ENCODE results near the gene LHX3. TPM values are rescaled to one million over a fixed set of nuclear protein-coding genes. Genes with fewer than 3 reads are reported as not detected.

The LHX3 gene
- total RNA-seq, 1 experiment from 2014 or later = not detected

- H3K4me3 Mint-ChIP-seq = no peak overlapping the region
- no peak overlapping the region for H3K18ac ChIP-seq (ENCODE audit: insufficient read length, low read depth, low read length)
- no peaks in the 10 kb centered on the region for H3K4me1 ChIP-seq (ENCODE audit: insufficient read depth, low read length)
- peaks cover 4% of the 10 kb centered on the region; the same call in 1 of the 2 replicates for H3K79me2 ChIP-seq (ENCODE audit: insufficient read depth, low read length)
- no peaks in the 10 kb centered on the region for H3K79me1 ChIP-seq (ENCODE audit: insufficient read depth, low read depth, low read length, poor library complexity, severe bottlenecking)
- whole genome bisulfite sequencing (ENCODE audit: extremely low coverage, insufficient read length, low lambda C conversion rate) = no CpG with 5 or more reads among the region's 10 CpGs
- H2AK5ac ChIP-seq (ENCODE audit: insufficient read length, low read length) = no peak overlapping the region
- no peaks in the 10 kb centered on the region for H4K20me1 ChIP-seq (ENCODE audit: control insufficient read depth, insufficient read depth, insufficient read length)
- no peak overlapping the region for H3K9ac ChIP-seq (ENCODE audit: extremely low read depth, insufficient read length, low read length)
- no peak overlapping the region for H2BK12ac ChIP-seq (ENCODE audit: insufficient read length, low read depth, low read length)
- H3K23ac ChIP-seq (ENCODE audit: insufficient read length, low read depth, low read length) = no peak overlapping the region
- H2BK120ac ChIP-seq (ENCODE audit: low read depth, low read length, poor library complexity, severe bottlenecking) = no peak overlapping the region
- no peaks in the 10 kb centered on the region for H3K27me3 Mint-ChIP-seq (ENCODE audit: low read depth)
- no peaks in the 10 kb centered on the region for H3K27me3 ChIP-seq (ENCODE audit: insufficient read depth, low read length)
- no peak overlapping the region for H4K91ac ChIP-seq (ENCODE audit: insufficient read length, low read depth, low read length)
- no peak overlapping the region for H3K4ac ChIP-seq (ENCODE audit: low read depth, low read length)
- H3K27ac Mint-ChIP-seq = peak overlapping the region in 2 of 3 experiments; percentile 81 to 94; a peak in 3 of 7 replicates
- H3K4me2 ChIP-seq (ENCODE audit: insufficient read depth, insufficient read length, low read length) = no peak overlapping the region
- H2BK5ac ChIP-seq (ENCODE audit: insufficient read length, low read length) = no peak overlapping the region
- H3K36me3 Mint-ChIP-seq (ENCODE audit: insufficient read depth in 1 of 3, low read depth in 3 of 3) = peaks cover 11 to 28% (median 21%) of the 10 kb centered on the region in 3 experiments
- H3K9me3 ChIP-seq (ENCODE audit: control insufficient read depth, low read depth, low read length) = no peaks in the 10 kb centered on the region
- H3K27ac ChIP-seq (ENCODE audit: insufficient read length, low read depth, low read length) = no peak overlapping the region
- H3K4me1 Mint-ChIP-seq = peaks cover 9 to 12% of the 10 kb centered on the region in 2 experiments
- no peak overlapping the region for H3K14ac ChIP-seq (ENCODE audit: insufficient read depth, low read length)
- H3K9me3 Mint-ChIP-seq = no peaks in the 10 kb centered on the region
- no peak overlapping the region for H2BK20ac ChIP-seq (ENCODE audit: low read depth, low read length, poor library complexity, severe bottlenecking)
- TF ChIP-seq CTCF (conservative IDR thresholded peaks at IDR 0.05) = no peak
- no peaks in the 10 kb centered on the region for H3K23me2 ChIP-seq (ENCODE audit: insufficient read length, low read depth, low read length, poor library complexity, severe bottlenecking)
- H4K8ac ChIP-seq (replicated peaks; ENCODE audit: insufficient read length, low read depth, low read length) = no peak overlapping the region
- H2AFZ ChIP-seq (ENCODE audit: low read length) = no peak overlapping the region
- no peak for DNase-seq
- no peak overlapping the region for H2BK15ac ChIP-seq (ENCODE audit: low read depth, low read length)
- H4K5ac ChIP-seq (ENCODE audit: insufficient read length, low read depth, low read length) = no peak overlapping the region
- H3K56ac ChIP-seq (ENCODE audit: insufficient read length, low read depth, low read length) = no peak overlapping the region
- H3T11ph ChIP-seq (ENCODE audit: low read length) = no peak overlapping the region
Measured at GRCh38 chr9:136232969-136233368, 28.0 kb upstream of the LHX3 start.

Data from H9 (cell line).